ENCODE data around the gene CHCHD10.

Gene CHCHD10

DNA sequence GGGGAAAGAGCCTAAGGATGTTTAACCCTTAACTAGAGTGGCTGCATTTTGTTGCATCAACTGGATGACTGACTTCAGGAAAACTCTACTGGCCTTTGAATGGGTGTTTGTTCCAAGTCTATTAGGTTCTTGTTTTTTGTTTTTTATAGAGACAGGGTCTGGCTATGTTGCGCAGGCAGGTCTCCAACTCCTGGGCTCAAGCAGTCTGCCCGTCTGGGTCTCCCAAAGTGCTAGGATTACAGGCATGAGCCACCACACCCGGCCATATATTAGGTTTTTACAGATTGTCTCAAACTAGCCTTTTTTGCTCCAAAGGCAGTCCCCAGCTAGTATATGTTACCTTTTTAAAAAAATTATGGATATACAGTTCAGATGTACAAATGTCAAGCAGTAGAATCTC is 20.1 kb upstream of the CHCHD10 start:
- DNase-seq (ENCODE audit: low read depth in 2 of 3, low spot score in 1 of 3), result no peak

DNA sequence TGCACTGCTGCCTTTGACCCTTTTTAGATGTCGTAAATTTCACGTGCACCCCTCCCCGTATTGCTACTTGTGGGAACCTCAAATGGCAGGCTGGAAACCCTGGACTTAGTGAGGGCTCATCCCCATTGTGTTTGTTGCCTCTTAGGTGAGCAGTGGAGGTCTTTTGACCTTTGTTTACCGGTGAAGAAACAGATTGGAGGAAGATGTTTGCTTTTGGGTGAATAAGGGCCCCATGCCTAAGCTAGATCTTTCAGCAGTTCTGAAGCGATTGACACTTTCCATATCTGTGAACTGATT is 19.8 kb upstream of the CHCHD10 start:
- no peak for DNase-seq (ENCODE audit: low read depth in 2 of 3, low spot score in 1 of 3)

GRCh38 chr22:23786752-23787599 is 19.2 kb upstream of the CHCHD10 start, which contains the start of gene SMARCB1:
TSS of gene SMARCB1 (plus strand) at chr22:23786966. CDS start at chr22:23787170, 204 bp downstream.
- DNase-seq (ENCODE audit: low read depth in 2 of 3, low spot score in 1 of 3), result peak; percentile 85 to 88 (median 85)

- DNase-seq (ENCODE audit: low read depth in 2 of 3, low spot score in 1 of 3), result no peak
Observed at GRCh38 chr22:23786261-23786710, 18.5 kb upstream of the CHCHD10 start.

GRCh38 chr22:23784215-23784732 is 16.5 kb upstream of the CHCHD10 start:
- DNase-seq (ENCODE audit: low read depth in 2 of 3, low spot score in 1 of 3), result no peak

DNA sequence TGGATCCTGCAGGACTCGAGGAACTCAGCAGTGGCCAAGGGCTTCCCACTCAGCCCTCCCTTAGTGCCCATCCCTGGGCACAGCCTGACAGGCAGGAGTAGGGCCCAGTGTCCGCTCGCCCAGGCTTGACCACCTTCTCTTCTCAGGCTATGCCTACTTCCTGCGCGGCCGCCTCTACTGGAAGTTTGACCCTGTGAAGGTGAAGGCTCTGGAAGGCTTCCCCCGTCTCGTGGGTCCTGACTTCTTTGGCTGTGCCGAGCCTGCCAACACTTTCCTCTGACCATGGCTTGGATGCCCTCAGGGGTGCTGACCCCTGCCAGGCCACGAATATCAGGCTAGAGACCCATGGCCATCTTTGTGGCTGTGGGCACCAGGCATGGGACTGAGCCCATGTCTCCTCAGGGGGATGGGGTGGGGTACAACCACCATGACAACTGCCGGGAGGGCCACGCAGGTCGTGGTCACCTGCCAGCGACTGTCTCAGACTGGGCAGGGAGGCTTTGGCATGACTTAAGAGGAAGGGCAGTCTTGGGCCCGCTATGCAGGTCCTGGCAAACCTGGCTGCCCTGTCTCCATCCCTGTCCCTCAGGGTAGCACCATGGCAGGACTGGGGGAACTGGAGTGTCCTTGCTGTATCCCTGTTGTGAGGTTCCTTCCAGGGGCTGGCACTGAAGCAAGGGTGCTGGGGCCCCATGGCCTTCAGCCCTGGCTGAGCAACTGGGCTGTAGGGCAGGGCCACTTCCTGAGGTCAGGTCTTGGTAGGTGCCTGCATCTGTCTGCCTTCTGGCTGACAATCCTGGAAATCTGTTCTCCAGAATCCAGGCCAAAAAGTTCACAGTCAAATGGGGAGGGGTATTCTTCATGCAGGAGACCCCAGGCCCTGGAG is 15.7 kb upstream of the CHCHD10 start:
- no peak for DNase-seq (ENCODE audit: low read depth in 2 of 3, low spot score in 1 of 3)

DNA sequence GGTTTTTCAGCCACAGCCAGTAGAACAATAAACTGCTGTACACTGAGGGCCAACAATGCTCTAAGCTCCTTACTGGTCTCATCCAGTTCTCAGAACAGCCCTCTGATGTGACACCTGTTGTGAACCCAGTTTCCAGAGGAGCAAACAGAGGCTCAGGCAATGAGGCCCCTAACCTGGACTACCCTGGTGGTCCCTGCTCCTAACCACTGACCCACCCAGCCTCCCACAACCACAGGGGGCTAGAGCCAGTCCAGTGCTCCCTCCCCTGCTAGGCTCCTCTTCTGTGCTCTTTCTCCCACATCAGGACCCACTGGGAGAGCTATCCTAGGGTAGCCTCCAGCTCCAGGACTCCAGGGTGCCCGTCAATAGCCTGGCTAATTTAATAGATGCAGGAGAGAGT is 14.9 kb upstream of the CHCHD10 start:
- no peak for DNase-seq (ENCODE audit: low read depth in 2 of 3, low spot score in 1 of 3)

DNA sequence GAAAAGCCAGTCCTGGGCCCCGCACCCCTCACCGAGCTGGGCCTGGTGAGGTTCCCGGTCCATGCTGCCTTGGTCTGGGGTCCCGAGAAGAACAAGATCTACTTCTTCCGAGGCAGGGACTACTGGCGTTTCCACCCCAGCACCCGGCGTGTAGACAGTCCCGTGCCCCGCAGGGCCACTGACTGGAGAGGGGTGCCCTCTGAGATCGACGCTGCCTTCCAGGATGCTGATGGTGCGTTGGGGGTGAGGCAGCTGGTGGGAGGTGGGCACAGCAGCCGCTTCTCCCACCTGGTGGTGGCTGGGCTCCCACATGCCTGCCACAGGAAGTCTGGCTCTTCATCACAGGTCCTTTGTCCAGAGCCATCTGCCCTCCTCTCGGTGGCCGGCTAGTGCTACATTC is 14.5 kb upstream of the CHCHD10 start:
- DNase-seq (ENCODE audit: low read depth in 2 of 3, low spot score in 1 of 3), result no peak

DNA sequence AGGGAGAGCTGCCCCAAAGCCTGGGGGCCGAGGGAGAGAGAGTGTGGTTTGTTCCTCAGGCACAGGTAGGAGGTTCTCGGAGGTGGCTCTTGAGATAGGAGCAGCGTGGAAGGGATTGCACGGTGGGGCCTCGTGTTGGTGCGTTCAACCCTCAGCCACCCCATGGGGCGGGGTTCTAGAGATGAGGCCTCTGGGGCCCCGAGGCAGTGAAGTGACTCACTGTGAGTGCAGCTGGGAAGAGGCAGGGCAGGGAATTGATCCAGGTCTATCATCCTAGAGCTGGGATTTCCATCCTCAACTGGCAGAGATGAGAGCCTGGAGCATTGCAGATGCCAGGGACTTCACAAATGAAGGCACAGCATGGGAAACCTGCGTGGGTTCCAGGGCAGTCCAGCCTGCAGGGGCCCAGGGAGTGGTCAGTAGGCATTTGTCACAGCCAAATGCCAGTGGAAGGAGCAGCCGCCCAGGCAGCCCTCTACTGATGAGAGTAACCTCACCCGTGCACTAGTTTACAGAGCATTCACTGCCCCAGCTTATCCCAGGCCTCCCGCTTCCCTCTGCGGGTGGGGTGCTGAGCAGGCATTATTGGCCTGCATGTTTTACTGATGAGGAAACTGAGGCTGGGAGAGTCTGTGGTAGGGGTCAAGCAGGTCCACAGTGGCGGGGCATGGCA is 13.9 kb upstream of the CHCHD10 start:
- no peak for DNase-seq (ENCODE audit: low read depth in 2 of 3, low spot score in 1 of 3)

DNA sequence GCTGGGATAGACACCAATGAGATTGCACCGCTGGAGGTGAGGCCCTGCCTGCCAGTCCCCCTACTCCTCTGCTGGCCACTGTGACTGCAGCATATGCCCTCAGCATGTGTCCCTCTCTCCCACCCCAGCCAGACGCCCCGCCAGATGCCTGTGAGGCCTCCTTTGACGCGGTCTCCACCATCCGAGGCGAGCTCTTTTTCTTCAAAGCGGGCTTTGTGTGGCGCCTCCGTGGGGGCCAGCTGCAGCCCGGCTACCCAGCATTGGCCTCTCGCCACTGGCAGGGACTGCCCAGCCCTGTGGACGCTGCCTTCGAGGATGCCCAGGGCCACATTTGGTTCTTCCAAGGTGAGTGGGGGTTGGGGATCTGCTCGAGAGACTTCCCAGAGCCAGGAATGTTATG is 13.3 kb upstream of the CHCHD10 start:
- no peak for DNase-seq (ENCODE audit: low read depth in 2 of 3, low spot score in 1 of 3)

GRCh38 chr22:23780146-23780748 is 12.5 kb upstream of the CHCHD10 start:
- no peak for DNase-seq (ENCODE audit: low read depth in 2 of 3, low spot score in 1 of 3)

GRCh38 chr22:23779731-23780130 is 12.0 kb upstream of the CHCHD10 start:
- DNase-seq (ENCODE audit: low read depth in 2 of 3, low spot score in 1 of 3), result no peak

DNA sequence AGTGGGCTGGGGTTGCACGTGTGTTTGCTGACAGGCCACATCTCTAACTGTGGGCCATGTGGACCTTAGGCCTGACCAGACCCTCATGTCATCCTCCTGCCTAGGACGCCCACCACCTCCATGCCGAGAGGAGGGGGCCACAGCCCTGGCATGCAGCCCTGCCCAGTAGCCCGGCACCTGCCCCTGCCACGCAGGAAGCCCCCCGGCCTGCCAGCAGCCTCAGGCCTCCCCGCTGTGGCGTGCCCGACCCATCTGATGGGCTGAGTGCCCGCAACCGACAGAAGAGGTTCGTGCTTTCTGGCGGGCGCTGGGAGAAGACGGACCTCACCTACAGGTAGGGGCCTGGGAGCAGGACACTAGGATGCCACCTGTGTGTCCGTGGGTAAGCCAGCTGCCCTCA is 11.3 kb upstream of the CHCHD10 start:
- DNase-seq (ENCODE audit: low read depth in 2 of 3, low spot score in 1 of 3), result no peak

DNA sequence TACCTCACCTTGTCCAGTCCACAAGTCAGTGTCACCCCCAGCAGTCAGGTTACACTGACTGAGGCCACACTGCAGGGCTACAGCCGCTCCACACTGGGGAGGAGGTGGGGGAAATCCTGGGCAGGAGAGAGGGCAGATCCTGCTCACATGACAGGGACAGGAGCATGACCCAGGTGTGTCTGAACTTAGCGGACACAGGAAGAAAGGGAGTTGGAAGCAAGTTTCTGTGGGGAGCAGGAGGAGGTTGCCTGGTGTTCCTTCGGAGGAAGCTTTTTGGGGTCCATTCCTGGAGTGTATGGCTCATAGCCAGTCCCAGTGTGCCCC is 10.8 kb upstream of the CHCHD10 start:
- no peak for DNase-seq (ENCODE audit: low read depth in 2 of 3, low spot score in 1 of 3)

- no peak for DNase-seq (ENCODE audit: low read depth in 2 of 3, low spot score in 1 of 3)
Observed at GRCh38 chr22:23777776-23778576, 10.2 kb upstream of the CHCHD10 start.

DNA sequence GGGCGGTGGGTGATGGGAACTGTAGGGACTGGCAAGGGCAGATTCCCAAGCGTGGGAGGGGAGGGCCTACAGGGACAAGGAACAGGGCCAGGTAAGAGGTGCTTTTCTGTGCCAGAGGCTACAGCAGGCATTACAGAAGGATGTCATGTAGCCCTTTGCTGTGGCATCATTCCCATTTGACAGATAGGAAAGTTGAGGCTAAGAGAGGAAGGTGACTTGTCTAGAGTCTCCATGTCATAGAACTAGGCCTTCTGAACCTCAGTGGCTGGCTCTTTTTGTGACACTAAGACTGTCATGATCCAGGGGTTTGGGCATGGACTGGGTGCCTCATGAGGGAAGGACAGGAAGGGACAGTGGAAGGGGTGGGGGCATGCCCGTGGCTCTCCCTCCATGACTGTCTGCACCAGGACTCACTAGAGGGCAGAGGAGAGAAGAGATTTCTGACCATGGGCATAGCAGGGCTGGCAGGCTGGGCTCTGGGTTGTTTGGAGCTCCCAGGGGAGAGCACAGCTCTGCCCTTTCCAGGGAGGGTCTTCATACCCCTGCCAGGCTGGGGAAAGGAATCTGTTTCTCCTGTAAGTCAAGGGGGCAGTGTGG is 8.1 kb upstream of the CHCHD10 start:
- no peak for DNase-seq (ENCODE audit: low read depth in 2 of 3, low spot score in 1 of 3)

DNA sequence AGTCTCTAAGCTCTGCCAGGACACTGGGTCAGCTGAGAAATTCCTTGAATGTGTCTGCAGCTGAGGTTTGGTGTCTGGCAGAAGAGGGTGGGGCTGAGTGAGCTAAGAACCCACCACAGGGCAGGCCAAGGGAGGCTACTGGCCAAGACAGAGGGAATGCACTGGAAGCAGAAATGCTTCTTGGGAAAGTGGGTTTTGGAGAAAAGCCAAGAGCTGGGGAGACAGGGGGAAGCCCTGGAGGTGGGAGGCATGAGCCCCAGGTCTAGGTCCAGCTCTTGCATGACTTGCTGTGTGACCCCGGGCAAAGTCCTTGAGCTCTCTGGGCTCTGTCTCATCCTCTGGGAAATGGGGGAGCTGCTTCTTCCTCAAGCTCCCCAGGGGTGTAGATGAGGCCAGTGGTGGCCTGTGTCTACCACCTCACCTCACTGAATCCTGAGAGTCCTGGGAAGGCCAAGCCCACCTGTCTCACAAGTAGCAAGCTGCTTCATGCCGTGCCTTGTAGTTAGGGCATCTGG is 7.2 kb upstream of the CHCHD10 start:
- DNase-seq (ENCODE audit: low read depth in 2 of 3, low spot score in 1 of 3), result no peak

- no peak for DNase-seq (ENCODE audit: low read depth in 2 of 3, low spot score in 1 of 3)
Observed at GRCh38 chr22:23774114-23774921, 6.5 kb upstream of the CHCHD10 start.
